ENCODE data around the gene CCDC61.
A peak's percentile ranks its signal among the peaks of the same experiment; 100 is the strongest.

The CCDC61 gene

GRCh38 chr19:46043519-46043918 lies 48.3 kb downstream of the CCDC61 start:
- TF ChIP-seq YY1 (IDR thresholded peaks at IDR 0.05; ENCODE audit: insufficient read depth, insufficient read length) (no peak), ZNF274 (IDR thresholded peaks at IDR 0.05; ENCODE audit: low read depth, low read length) (no peak), SUZ12 (IDR thresholded peaks at IDR 0.05; ENCODE audit: extremely low read depth, insufficient read depth, insufficient read length) (no peak)
- H3K9ac ChIP-seq (ENCODE audit: insufficient read length, low read depth) = no peak overlapping the region
- H3K9me3 ChIP-seq (ENCODE audit: insufficient read depth, low read length) = peaks cover 17% of the 10 kb centered on the region; the same call in 1 of the 2 replicates
- no peaks in the 10 kb centered on the region for H3K36me3 ChIP-seq (ENCODE audit: insufficient read depth, insufficient read length, low read length)
- H3K4me3 ChIP-seq (ENCODE audit: insufficient read length, low read depth) = no peak overlapping the region
- H3K4me1 ChIP-seq (ENCODE audit: insufficient read depth, insufficient read length) = no peaks in the 10 kb centered on the region
- no peaks in the 10 kb centered on the region for H3K27me3 ChIP-seq (ENCODE audit: insufficient read depth, insufficient read length)
- no peak for DNase-seq (ENCODE audit: low read depth, low spot score)

- no peaks in the 10 kb centered on the region for H3K4me1 ChIP-seq (ENCODE audit: insufficient read depth, insufficient read length)
- no peak overlapping the region for H3K4me3 ChIP-seq (ENCODE audit: insufficient read length, low read depth)
- 0 out of 2 replicates have a peak, but pooled peaks cover under 1% of the 10 kb centered on the region for H3K9me3 ChIP-seq (ENCODE audit: insufficient read depth, low read length)
- no peaks in the 10 kb centered on the region for H3K27me3 ChIP-seq (ENCODE audit: insufficient read depth, insufficient read length)
- no peaks in the 10 kb centered on the region for H3K36me3 ChIP-seq (ENCODE audit: insufficient read depth, insufficient read length, low read length)
- TF ChIP-seq SUZ12 (IDR thresholded peaks at IDR 0.05; ENCODE audit: extremely low read depth, insufficient read depth, insufficient read length) = no peak
- no peak for TF ChIP-seq ZNF274 (IDR thresholded peaks at IDR 0.05; ENCODE audit: low read depth, low read length)
- no peak for TF ChIP-seq YY1 (IDR thresholded peaks at IDR 0.05; ENCODE audit: insufficient read depth, insufficient read length)
- no peak overlapping the region for H3K9ac ChIP-seq (ENCODE audit: insufficient read length, low read depth)
- DNase-seq (ENCODE audit: low read depth, low spot score) = peak; percentile 13
Observed at GRCh38 chr19:46049597-46049996, 54.3 kb downstream of the CCDC61 start.

GRCh38 chr19:46052896-46053295 lies 57.6 kb downstream of the CCDC61 start:
- Histone ChIP-seq H3K36me3 (ENCODE audit: insufficient read depth, insufficient read length, low read length) (no peaks in the 10 kb centered on the region), H3K9ac (ENCODE audit: insufficient read length, low read depth) (no peak overlapping the region), H3K4me3 (ENCODE audit: insufficient read length, low read depth) (no peak overlapping the region), H3K9me3 (ENCODE audit: insufficient read depth, low read length) (no peaks in the 10 kb centered on the region), H3K27me3 (ENCODE audit: insufficient read depth, insufficient read length) (no peaks in the 10 kb centered on the region), H3K4me1 (ENCODE audit: insufficient read depth, insufficient read length) (no peaks in the 10 kb centered on the region)
- no peak for DNase-seq (ENCODE audit: low read depth, low spot score)
- no peak for TF ChIP-seq YY1 (IDR thresholded peaks at IDR 0.05; ENCODE audit: insufficient read depth, insufficient read length)

DNA sequence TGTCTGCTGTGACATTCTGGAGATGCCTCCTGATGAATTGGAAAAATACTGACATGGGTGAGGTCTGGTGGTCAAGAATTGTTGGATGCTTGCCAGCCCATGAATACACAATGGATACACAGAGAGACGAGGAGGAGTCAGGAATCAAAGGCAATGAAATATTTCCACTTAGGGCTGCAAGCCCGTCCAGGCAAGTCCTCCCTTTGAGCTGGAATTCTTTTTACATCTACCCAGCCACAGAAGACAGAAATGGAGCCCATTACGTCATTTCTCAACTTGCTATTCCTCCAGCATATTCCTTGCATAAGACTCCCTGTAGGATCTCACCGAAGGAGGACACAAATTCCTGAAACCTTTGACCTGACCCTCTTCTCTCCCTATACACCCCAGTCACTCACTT lies 61.3 kb downstream of the CCDC61 start:
- DNase-seq (ENCODE audit: low read depth, low spot score) = no peak
- H3K27me3 ChIP-seq (ENCODE audit: insufficient read depth, insufficient read length) = no peaks in the 10 kb centered on the region
- H3K9ac ChIP-seq (ENCODE audit: insufficient read length, low read depth) = no peak overlapping the region
- no peak for TF ChIP-seq ZNF274 (IDR thresholded peaks at IDR 0.05; ENCODE audit: low read depth, low read length)
- TF ChIP-seq SUZ12 (IDR thresholded peaks at IDR 0.05; ENCODE audit: extremely low read depth, insufficient read depth, insufficient read length) = no peak
- TF ChIP-seq YY1 (IDR thresholded peaks at IDR 0.05; ENCODE audit: insufficient read depth, insufficient read length) = no peak
- H3K9me3 ChIP-seq (ENCODE audit: insufficient read depth, low read length) = peaks cover 26% of the 10 kb centered on the region
- no peaks in the 10 kb centered on the region for H3K4me1 ChIP-seq (ENCODE audit: insufficient read depth, insufficient read length)
- H3K36me3 ChIP-seq (ENCODE audit: insufficient read depth, insufficient read length, low read length) = no peaks in the 10 kb centered on the region
- no peak overlapping the region for H3K4me3 ChIP-seq (ENCODE audit: insufficient read length, low read depth)

DNA sequence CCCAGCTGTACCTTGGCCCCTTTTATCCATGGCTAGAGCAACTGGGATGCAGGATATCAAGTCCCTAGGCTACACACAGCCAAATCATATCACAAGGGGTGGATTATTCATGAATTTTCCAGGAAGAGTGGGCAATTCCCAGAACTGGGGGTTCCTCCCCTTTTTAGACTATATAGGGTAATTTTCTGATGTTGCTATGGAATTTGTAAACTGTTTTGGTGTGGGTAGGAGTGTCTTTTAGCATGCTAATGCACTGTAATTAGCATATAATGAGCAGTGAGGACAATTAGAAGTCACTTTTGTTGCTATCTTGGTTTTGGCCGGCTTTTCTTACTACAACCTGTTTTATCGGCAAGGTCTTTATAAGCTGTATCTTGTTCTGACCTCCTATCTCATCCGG lies 63.5 kb downstream of the CCDC61 start:
- Histone ChIP-seq H3K9ac (ENCODE audit: insufficient read length, low read depth) (no peak overlapping the region), H3K4me1 (ENCODE audit: insufficient read depth, insufficient read length) (no peaks in the 10 kb centered on the region), H3K4me3 (ENCODE audit: insufficient read length, low read depth) (no peak overlapping the region), H3K36me3 (ENCODE audit: insufficient read depth, insufficient read length, low read length) (no peaks in the 10 kb centered on the region), H3K27me3 (ENCODE audit: insufficient read depth, insufficient read length) (no peaks in the 10 kb centered on the region), H3K9me3 (ENCODE audit: insufficient read depth, low read length) (peaks cover 31% of the 10 kb centered on the region)
- no peak for DNase-seq (ENCODE audit: low read depth, low spot score)
- no peak for TF ChIP-seq SUZ12 (IDR thresholded peaks at IDR 0.05; ENCODE audit: extremely low read depth, insufficient read depth, insufficient read length)
- no peak for TF ChIP-seq ZNF274 (IDR thresholded peaks at IDR 0.05; ENCODE audit: low read depth, low read length)
- TF ChIP-seq YY1 (IDR thresholded peaks at IDR 0.05; ENCODE audit: insufficient read depth, insufficient read length) = no peak

DNA sequence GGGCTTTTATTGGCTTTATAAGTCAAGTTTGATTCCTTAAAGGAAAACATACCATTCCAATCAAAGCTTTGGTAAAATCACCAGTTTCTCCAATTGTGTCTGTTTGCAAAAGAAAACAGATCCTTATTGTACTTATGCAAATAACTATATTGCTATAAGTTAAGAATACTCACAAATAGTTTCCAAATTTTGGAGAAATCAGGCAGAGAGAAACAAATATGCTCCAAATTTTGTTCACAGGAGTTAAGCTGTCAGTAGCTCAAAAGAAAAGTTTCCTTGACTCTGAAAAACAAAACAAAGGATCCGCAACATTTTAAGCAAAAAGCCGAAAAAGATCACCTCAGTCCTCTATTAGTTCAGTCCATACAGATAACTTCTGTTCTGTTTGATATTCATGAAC lies 64.7 kb downstream of the CCDC61 start:
- H3K27me3 ChIP-seq (ENCODE audit: insufficient read depth, insufficient read length) = no peaks in the 10 kb centered on the region
- H3K36me3 ChIP-seq (ENCODE audit: insufficient read depth, insufficient read length, low read length) = no peaks in the 10 kb centered on the region
- peaks cover 31% of the 10 kb centered on the region for H3K9me3 ChIP-seq (ENCODE audit: insufficient read depth, low read length)
- no peaks in the 10 kb centered on the region for H3K4me1 ChIP-seq (ENCODE audit: insufficient read depth, insufficient read length)
- no peak for TF ChIP-seq YY1 (IDR thresholded peaks at IDR 0.05; ENCODE audit: insufficient read depth, insufficient read length)
- H3K4me3 ChIP-seq (ENCODE audit: insufficient read length, low read depth) = no peak overlapping the region
- no peak overlapping the region for H3K9ac ChIP-seq (ENCODE audit: insufficient read length, low read depth)
- no peak for DNase-seq (ENCODE audit: low read depth, low spot score)

- Histone ChIP-seq H3K9me3 (ENCODE audit: insufficient read depth, low read length) (peaks cover 31% of the 10 kb centered on the region), H3K36me3 (ENCODE audit: insufficient read depth, insufficient read length, low read length) (no peaks in the 10 kb centered on the region), H3K4me1 (ENCODE audit: insufficient read depth, insufficient read length) (no peaks in the 10 kb centered on the region), H3K9ac (ENCODE audit: insufficient read length, low read depth) (no peak overlapping the region), H3K27me3 (ENCODE audit: insufficient read depth, insufficient read length) (peaks cover 3% of the 10 kb centered on the region), H3K4me3 (ENCODE audit: insufficient read length, low read depth) (no peak overlapping the region)
- TF ChIP-seq SUZ12 (IDR thresholded peaks at IDR 0.05; ENCODE audit: extremely low read depth, insufficient read depth, insufficient read length) (no peak), ZNF274 (IDR thresholded peaks at IDR 0.05; ENCODE audit: low read depth, low read length) (no peak), YY1 (IDR thresholded peaks at IDR 0.05; ENCODE audit: insufficient read depth, insufficient read length) (no peak)
- no peak for DNase-seq (ENCODE audit: low read depth, low spot score)
Observed at GRCh38 chr19:46063201-46063600, 67.9 kb downstream of the CCDC61 start.

- H3K9me3 ChIP-seq (ENCODE audit: insufficient read depth, low read length) = peaks cover 14% of the 10 kb centered on the region
- H3K36me3 ChIP-seq (ENCODE audit: insufficient read depth, insufficient read length, low read length) = no peaks in the 10 kb centered on the region
- H3K27me3 ChIP-seq (ENCODE audit: insufficient read depth, insufficient read length) = peaks cover 3% of the 10 kb centered on the region
- no peak overlapping the region for H3K4me3 ChIP-seq (ENCODE audit: insufficient read length, low read depth)
- no peak for DNase-seq (ENCODE audit: low read depth, low spot score)
- TF ChIP-seq YY1 (IDR thresholded peaks at IDR 0.05; ENCODE audit: insufficient read depth, insufficient read length) = no peak
- TF ChIP-seq SUZ12 (IDR thresholded peaks at IDR 0.05; ENCODE audit: extremely low read depth, insufficient read depth, insufficient read length) = no peak
- no peak for TF ChIP-seq ZNF274 (IDR thresholded peaks at IDR 0.05; ENCODE audit: low read depth, low read length)
- no peak overlapping the region for H3K9ac ChIP-seq (ENCODE audit: insufficient read length, low read depth)
- no peaks in the 10 kb centered on the region for H3K4me1 ChIP-seq (ENCODE audit: insufficient read depth, insufficient read length)
Observed at GRCh38 chr19:46065486-46066071, 70.3 kb downstream of the CCDC61 start.
